ENCODE measurements around the gene NFAM1. TPM values are rescaled to one million over a fixed set of nuclear protein-coding genes. Genes with fewer than 3 reads are reported as not detected.
A peak's percentile ranks its signal among the peaks of the same experiment; 100 is the strongest.

The NFAM1 gene
- total RNA-seq, 1 experiment from 2014 or later, result not detected

DNA sequence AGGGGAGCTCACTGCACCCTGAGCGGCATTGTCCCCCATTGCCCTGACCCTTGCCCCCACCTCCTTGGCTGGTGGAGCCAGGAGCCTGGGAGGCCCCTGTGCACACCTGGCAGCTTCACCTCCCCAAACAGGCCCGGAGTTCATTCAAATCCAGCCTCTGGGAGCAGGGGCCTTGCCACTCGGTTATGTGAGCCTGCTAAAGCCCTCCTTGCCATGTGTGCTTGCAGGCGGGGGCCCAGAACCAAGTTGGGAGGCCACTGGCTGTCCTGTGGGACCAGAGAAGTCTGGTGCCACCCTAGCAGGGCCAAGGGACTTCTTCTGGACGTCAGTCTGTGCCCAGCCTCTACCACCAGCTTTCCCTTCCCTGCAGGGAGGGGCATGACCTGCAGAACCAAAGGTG, 48.9 kb downstream of the NFAM1 start:
- no peak for DNase-seq (ENCODE audit: low read depth)

DNA sequence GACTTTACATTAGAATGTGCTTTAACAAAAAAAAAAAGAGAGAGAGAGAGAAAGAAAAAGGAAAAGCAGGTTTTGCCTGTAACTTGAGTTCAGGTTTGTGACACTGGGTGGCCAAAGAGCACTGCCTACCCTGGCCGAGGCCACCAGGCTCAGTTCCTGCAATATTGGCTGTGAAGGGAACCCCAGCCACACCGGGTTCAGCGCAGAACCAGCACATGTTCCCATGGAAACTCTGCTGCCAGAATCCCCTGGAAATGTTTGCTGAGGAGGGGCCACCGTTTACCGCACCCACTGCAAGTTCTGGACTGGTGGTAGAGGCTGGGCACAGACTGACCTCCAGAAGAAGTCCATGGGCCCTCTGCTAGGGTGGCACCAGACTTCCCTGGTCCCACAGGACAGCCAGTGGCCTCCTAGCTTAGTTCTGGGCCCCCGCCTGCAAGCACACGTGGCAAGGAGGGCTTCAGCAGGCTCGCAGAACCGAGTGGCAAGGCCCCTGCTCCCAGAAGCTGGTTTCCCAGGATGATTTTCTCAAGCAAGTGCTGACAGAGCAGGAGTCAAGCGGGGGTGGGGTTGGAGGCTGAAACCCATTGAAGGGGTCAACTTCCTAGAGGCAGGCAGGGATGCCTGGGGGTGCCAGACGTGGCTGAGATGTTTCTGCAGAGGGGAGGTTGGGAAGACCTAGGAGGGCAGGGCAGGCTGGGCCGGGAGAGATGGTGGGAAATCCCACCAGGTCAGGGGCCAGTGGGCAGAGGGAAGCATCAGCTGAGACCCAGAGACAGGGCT, 51.2 kb downstream of the NFAM1 start:
- DNase-seq (ENCODE audit: low read depth), result no peak

DNA sequence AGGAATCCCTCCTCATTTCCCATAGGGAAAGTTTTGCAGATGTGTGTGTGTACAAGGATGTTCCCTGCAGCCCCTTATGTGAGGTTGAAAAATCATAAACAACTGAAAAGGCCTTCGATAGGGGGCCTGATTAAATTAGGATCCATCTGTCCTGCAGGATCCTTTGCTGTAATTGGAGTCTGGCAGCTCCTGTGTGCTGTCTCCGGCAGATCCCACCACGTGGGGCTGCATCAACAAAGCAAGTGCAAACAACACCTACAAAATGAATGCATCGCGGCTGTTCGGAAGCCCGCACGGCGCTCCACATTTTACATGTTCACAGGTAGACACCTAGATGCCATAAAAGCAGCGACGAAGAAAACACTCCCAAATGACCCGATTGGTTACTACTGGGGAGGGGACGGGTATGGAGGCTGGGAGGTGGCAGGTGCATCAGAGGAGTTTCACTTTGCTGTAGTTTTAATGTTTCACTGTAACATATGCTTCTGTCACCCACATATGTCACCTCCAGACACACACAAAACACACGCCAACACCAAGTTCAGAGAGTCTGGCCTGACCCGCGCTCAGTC, 52.2 kb downstream of the NFAM1 start:
- no peak for DNase-seq (ENCODE audit: low read depth)

GRCh38 chr22:42376711-42377554, 55.3 kb downstream of the NFAM1 start:
- DNase-seq (ENCODE audit: low read depth), result peak; percentile 59

GRCh38 chr22:42375982-42376381, 56.2 kb downstream of the NFAM1 start:
- no peak for DNase-seq (ENCODE audit: low read depth)

DNA sequence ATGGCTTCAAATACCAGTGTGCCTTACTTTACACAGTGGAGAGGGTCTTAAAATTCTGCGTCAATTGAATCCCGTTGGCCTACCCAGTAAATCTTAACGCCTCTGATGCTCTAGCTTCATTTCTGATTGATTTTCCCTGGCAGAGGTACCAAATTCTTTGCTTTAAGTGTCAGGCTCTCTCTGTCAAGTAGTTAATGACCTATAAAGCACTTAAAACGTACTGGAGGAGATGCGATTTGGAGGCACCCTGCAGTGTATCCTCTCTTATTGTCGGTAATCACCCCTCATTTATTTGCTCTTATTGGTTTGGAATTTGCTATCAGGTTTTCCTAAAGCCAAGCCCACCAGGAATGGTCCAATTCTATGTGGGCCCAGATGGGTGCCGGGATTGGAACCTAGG, 59.2 kb downstream of the NFAM1 start:
- no peak for DNase-seq (ENCODE audit: low read depth)

DNA sequence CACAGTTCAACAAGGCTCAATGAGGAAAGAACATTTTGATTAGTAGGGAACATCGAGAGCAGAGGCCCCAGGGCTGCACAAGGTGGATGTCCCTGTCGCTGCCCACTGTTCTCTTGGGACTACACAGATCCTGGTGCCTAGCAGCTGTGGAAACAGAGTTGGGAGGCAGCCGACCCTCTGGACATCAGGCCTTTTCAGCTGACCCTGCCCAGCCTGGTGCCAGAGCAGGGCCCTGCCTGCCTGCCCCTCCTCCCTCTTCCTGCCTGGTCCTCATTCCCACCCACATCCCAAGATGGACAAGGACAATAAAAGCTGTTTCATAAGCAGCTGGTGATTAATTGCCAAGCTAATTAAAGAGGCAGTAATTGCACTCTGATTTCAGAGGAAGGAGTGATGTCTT, 60.7 kb downstream of the NFAM1 start:
- DNase-seq (ENCODE audit: low read depth), result no peak

DNA sequence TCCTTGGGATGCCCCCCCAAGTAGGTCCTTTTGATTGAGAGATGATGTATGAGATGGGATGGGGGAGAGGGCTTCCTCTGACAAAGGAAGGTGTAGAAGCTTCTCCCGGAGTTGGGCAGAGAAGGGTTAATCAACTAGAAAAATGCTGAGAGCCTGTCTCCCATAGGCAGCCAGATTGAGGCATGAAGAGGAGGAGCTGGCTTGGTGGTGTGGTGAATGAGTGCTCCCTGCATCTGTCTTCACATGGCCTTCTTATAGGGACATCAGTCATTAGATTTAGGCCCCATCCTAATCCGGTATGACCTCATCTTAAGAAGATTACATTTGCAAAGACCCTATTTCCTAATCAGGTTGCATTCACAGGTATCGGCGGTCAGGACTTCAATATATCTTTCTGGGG, 61.1 kb downstream of the NFAM1 start:
- no peak for DNase-seq (ENCODE audit: low read depth)

GRCh38 chr22:42369250-42370041, 62.8 kb downstream of the NFAM1 start:
- peak; percentile 90 for DNase-seq (ENCODE audit: low read depth)

GRCh38 chr22:42368379-42369249, 63.6 kb downstream of the NFAM1 start:
- no peak for DNase-seq (ENCODE audit: low read depth)

DNA sequence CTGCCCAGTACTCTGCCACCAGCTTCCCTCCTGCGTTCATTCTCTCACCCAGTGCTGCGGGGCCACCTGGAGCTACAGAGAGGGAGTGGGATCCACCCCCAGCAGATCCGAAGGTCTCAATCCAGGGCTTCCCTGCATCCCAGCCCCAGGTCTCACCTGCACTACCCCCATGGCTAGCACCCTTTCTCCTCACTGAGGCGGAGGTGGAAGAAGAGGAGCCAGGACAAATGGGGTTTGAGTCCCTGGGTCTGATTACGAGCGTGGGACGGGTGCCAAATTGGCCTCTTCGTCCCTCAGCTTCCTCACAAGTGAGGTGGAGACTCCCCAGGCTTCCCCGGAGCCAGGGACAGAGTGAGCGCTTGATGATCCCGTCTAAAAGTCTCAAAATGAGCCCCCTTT, 64.2 kb downstream of the NFAM1 start:
- DNase-seq (ENCODE audit: low read depth), result no peak

DNA sequence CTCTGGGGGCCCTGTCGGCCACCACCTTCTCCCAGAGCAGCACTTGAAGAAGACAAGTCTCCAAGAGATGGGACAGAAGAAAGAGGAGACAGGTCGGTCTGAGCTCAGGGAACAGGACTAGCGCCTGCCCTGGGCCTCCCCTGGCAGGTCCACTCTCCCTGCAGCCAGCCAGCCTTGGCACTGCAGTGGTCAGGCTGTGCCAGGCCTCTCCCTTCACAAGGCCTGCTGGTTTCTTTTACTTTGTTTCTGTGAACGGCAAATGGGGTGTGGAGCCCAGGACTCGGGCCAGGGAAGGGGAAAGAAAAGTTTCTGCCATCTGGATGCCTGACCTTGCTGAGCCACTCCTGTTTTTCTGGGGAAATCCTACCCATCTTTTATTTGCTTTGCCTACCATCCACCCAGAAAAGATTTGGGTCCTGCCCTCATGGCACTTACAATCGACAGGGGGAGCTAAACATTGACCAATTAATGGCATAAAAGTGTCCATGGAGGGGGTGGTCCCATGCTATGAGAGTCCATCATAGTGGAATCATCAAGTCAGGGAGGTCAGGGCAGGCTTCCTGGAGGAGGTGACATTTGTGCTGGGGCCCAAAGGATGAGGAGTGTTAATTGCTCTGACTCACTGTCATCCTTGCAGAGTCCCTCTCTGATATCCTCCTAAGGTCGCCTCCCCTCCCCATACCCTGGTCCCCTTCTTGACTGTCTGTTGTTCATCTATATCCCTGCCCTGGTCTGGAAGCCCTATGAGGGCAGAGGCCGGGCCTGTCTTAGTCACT, 65.2 kb downstream of the NFAM1 start:
- DNase-seq (ENCODE audit: low read depth), result no peak

DNA sequence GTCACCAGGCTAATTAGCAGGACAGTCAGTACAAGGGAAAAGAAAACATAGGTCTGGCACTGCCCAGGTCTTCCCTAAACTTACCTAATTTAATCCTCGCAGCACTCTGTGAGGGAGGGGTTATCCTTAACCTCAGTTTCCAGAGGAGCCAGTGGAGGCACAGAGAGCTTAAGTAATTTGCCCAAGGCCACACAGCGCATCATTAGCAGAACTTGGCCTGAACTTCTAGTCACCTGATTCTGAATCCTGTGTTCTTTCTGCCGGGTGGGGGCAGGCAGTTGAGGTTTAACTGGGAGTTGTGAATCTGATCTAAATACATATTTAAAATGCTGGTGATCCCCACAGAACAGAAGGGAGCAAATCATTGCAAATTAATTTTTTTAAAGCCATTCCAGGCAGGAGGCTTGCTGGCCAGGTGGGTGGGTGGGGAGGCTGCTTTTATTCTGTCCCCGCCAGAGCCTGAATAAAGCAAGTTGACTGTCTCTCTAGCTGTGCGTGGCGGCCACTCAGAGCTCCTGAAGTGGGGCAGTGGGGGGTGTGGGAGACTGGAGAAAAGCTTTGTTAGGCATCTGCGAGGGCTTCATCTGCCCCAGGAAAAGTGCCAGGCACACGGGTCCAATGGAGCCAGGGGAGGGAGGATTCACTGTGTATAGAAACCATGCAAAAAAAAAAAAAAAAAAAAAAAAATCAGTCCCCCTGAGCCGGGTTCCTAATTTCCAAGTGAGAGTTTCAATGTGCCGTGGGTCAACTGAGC, 66.1 kb downstream of the NFAM1 start:
- no peak for DNase-seq (ENCODE audit: low read depth)

DNA sequence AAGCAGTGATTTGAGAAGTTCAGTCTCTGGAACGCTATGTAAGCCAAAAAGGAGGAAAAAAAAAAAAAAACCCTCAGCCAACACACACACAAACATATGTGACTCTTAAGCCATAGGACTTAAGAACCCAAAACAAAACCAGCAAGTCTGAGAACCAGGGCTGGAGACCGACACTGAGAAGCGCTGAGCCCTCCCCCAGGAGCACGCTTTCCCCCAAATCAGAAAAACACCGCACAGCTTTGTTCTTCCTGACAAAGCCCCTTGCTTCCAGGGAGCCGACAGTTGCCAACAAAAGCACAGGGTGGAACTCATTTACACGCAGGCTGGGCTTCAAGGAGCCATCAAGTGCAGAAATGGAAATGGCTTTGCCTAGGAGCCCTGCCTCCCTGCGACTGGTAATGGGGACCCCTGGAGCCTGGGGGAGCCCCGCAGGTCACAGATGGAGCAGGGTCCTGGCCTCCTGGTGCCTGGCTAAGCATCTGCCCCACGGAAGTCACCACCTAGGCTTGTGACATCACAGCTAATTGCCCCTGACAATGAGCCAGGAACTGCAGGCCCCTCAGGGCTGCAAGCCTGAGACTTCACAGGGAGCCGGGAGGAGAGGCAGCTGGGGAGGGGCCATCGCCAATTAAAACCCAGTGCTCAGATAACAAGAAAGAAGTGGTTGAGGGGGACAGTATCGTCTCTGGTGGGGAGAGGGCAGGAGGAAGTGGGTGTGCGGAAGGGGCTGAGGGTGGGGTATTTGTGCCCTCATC, 66.9 kb downstream of the NFAM1 start:
- no peak for DNase-seq (ENCODE audit: low read depth)

DNA sequence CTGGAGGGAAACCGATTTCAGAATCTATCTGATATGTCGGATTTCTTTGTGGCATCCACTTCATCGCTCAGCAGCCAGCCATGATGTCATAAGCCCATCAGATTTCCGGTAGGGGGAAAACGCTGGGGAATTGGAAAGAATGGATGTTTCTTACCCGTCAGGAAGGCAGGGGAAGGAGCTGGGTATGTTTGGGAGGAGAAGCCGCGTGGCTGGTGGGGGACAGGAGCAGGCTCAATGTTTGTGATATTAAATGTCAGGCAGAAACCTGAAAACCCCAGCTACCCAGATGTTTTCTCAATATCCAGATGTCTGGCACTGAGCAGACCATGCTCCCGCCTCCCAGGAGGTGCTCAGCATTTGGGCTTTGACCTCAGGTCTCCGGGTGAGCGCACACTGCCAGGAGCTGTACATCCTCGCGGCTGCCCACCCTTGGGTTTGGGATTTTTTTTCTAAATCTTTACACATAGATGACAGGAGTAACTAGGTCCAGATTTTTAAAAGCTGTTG, 67.5 kb downstream of the NFAM1 start:
- DNase-seq (ENCODE audit: low read depth), result no peak

DNA sequence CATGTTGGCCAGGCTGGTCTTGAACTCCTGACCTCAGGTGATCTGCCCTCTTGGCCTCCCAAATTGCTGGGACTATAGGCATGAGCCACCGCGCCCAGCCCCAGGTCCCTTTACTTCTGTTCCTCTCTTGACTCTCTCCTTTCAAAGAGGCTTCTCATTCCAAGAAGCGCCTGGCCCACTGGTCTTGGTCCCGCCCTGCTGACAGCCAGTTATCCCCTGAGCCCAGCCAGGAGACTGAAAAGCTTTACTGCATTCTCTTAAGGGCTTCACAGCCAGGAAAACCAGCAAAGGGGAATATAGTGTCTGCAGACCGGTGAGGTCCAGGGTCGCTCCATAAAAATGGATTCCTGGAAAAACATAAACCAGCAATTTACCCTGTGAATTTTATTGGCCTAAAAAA, 68.3 kb downstream of the NFAM1 start:
- no peak for DNase-seq (ENCODE audit: low read depth)

- no peak for DNase-seq (ENCODE audit: low read depth)
Measured at GRCh38 chr22:42361523-42361922, 70.7 kb downstream of the NFAM1 start.

DNA sequence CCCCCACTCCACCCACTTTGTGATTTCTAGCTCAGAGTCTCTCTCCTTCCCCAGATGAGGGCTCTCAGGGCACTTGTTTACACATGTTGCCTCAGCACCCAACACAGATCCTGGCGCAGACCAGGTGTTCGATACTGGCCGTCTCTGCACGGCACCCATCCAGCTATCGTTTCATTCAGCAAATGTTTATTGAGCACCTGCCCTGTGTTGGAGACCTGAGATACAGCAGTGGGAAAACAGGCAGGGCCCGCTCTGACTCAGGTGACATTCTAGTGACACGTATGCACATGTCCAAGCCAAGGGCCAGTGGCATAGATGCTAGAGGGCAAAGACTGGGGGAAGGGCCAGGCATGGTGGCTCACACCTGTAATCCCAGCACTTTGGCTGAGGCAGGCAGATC, 71.9 kb downstream of the NFAM1 start:
- DNase-seq (ENCODE audit: low read depth), result no peak
